Measurements from ENCODE around the gene FAM83G. TPM values are rescaled to one million over a fixed set of nuclear protein-coding genes. Genes with fewer than 3 reads are reported as not detected.

Gene FAM83G
- total RNA-seq, 1 donor from 2014 or later: 8.2 TPM

DNA sequence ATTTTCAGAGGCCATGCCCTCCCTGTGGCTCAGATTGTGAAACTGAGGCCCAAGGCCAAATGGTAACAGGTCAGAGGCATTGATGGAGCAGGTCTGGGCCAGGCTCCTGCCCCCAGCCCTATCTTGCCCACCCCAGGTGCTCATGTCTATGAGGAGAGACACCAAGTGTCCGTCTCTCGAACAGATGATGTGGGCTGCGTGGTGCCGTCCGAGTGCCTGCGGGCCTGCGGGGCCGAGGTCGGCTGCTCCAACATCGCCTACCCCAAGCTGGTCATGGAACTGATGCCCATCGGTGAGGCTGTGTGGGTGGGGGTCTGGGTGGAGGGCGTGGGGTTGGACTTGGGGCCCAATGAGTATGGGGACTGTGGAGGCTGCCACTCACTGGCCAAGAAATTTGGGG, 8.7 kb upstream of the FAM83G start:
- Mint-ChIP-seq H3K27me3 (ENCODE audit: low read depth) (no peaks in the 10 kb centered on the region), H3K4me1 (ENCODE audit: low read depth) (no peaks in the 10 kb centered on the region), H3K36me3 (ENCODE audit: low read depth) (no peaks in the 10 kb centered on the region), H3K4me3 (ENCODE audit: unreplicated experiment) (no peak overlapping the region), H3K27ac (ENCODE audit: unreplicated experiment) (no peak overlapping the region), H3K9me3 (ENCODE audit: low read depth) (no peaks in the 10 kb centered on the region)
- TF ChIP-seq, protein P1, sequence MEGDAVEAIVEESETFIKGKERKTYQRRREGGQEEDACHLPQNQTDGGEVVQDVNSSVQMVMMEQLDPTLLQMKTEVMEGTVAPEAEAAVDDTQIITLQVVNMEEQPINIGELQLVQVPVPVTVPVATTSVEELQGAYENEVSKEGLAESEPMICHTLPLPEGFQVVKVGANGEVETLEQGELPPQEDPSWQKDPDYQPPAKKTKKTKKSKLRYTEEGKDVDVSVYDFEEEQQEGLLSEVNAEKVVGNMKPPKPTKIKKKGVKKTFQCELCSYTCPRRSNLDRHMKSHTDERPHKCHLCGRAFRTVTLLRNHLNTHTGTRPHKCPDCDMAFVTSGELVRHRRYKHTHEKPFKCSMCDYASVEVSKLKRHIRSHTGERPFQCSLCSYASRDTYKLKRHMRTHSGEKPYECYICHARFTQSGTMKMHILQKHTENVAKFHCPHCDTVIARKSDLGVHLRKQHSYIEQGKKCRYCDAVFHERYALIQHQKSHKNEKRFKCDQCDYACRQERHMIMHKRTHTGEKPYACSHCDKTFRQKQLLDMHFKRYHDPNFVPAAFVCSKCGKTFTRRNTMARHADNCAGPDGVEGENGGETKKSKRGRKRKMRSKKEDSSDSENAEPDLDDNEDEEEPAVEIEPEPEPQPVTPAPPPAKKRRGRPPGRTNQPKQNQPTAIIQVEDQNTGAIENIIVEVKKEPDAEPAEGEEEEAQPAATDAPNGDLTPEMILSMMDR (IDR thresholded peaks at IDR 0.05): no peak
- DNase-seq (ENCODE audit: low spot score): peak; percentile 55

DNA sequence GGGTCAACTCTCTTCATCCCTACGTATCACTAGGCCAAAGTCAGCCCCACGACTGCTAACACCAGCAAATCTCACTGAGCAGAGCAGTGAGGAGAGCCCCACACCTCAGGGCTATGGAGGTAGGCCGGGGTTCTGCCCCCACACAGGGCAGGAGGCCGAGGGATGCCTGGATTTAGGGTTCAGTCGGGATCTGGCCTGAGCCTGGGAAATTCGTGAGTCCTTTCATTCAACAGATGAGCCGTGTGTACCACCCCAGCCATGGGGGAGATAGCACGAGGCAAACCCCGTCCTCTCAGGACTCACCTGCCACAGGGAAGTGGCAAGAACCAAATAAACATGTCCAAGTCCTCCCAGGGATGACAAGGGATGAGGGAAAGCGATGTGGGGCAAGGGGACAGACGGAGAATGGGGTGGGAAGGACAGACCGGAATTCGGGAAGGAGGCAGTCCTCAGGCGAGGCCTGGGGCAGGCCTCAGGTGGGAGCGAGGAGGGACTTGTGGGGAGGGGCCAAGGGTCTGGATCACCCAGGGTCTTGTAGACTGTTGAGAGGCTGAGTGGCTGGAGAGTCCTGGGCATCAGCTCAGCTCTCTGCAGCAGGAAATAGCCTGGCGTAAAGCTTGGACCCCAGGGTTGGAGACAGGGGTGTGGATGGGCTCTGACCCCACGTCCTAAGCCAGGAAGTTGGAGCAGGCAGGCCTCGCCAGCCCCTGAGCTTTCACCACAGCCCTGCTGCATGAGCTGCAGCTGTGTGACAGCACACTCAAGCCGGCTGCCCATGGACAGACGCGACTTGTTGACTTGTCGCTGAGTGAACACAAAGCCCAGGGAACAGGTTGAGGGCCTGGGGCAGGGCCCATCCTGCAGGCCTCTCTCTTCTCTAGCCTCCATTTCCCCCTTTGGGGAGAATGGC, 7.9 kb upstream of the FAM83G start:
- DNase-seq (ENCODE audit: low spot score): peak; percentile 82
- TF ChIP-seq, protein P1 (IDR thresholded peaks at IDR 0.05): no peak
- no peak overlapping the region for H3K27ac Mint-ChIP-seq (ENCODE audit: unreplicated experiment)

DNA sequence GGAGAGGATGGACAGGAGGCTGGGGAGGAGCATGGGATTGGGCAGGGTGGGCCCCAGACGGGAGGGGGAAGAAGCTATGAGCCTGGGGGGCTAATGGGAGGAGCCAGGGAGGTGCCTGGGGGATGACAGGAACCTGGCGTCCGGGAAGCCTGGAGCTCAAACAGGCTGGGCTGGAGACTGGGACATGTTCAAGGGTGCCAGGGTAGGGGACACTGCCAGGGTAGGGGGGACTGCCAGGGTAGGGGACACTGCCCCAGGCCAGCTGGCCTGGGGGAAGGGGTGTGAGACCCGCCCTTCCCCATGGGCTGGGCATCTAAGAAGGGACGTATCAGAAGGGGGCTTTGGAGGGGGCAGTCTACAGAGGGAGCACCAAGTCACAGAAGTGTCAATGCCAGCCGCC, 7.0 kb upstream of the FAM83G start:
- Mint-ChIP-seq H3K4me1 (ENCODE audit: low read depth) (no peaks in the 10 kb centered on the region), H3K4me3 (ENCODE audit: unreplicated experiment) (no peak overlapping the region), H3K9me3 (ENCODE audit: low read depth) (peaks cover 1% of the 10 kb centered on the region), H3K27ac (ENCODE audit: unreplicated experiment) (no peak overlapping the region), H3K36me3 (ENCODE audit: low read depth) (no peaks in the 10 kb centered on the region), H3K27me3 (ENCODE audit: low read depth) (no peaks in the 10 kb centered on the region)
- peak; percentile 67 for DNase-seq (ENCODE audit: low spot score)
- TF ChIP-seq, protein P1 (IDR thresholded peaks at IDR 0.05): no peak

More for the DNA sequence above, 7.9 kb upstream of the FAM83G start:
- Mint-ChIP-seq H3K4me1 (ENCODE audit: low read depth) (no peaks in the 10 kb centered on the region), H3K4me3 (ENCODE audit: unreplicated experiment) (no peak overlapping the region), H3K9me3 (ENCODE audit: low read depth) (no peaks in the 10 kb centered on the region), H3K27me3 (ENCODE audit: low read depth) (no peaks in the 10 kb centered on the region), H3K36me3 (ENCODE audit: low read depth) (no peaks in the 10 kb centered on the region)

DNA sequence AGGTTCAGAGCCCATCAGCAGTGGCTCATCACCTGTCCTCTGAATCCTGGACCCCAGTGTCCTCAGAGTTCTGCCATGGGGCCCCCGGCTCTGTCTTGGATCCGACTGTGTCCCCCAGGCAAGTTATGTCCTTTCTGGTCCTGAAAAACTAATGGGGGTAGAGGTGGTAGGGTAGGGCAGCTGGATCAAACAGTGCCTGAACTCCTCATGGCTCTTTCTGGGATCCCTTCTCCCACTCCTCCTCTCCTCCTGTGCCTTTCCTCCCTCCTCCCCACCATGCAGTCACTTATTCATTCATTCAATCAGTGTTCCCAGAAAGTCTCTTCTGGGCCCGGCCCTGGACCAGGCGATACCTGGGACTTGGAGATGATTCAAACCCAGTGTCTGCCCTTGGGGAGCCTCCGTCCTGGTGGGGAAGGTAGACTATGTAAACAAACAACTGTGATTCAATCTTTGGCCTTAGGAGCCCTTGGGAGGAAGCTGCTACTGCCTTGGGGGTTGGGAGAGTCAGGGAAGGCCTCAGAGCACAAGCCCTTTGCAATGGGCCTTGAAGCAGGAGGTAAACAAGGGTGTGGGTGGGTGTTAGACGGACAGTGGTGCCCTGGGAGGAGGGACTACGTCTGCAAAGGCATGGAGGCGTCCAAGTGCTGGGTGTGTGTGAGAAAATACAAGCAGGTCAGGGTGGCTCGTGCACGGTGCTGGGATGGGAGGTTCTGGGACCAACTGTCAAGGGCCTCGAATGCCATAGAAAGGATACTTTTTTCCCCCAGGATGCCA, 6.4 kb upstream of the FAM83G start:
- Mint-ChIP-seq H3K36me3 (ENCODE audit: low read depth) (no peaks in the 10 kb centered on the region), H3K27me3 (ENCODE audit: low read depth) (no peaks in the 10 kb centered on the region), H3K9me3 (ENCODE audit: low read depth) (peaks cover 4% of the 10 kb centered on the region), H3K4me1 (ENCODE audit: low read depth) (no peaks in the 10 kb centered on the region), H3K27ac (ENCODE audit: unreplicated experiment) (no peak overlapping the region), H3K4me3 (ENCODE audit: unreplicated experiment) (no peak overlapping the region)
- DNase-seq (ENCODE audit: low spot score): peak; percentile 55
- TF ChIP-seq, protein P1 (IDR thresholded peaks at IDR 0.05): no peak

DNA sequence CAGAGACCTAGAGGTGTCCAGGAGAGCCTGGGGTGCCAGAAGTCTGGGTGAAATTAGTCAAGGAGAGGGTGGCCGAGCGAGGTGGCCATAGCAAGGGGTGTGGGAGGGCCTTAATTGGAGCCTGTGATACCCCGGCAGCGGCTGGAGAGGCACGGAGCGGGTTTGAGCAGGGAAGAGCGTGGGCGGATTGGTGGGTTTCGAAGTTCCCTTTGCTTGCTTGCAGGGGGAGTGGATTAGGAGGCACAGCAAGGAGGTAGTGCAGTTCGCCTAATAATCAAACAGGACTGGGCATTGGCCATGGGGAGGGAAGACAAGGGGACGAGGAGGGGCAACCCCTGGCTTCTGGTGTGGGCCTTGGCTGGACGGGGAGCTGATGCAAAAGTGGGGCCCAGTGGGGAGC, 5.4 kb upstream of the FAM83G start:
- Mint-ChIP-seq H3K27me3 (ENCODE audit: low read depth) (no peaks in the 10 kb centered on the region), H3K4me1 (ENCODE audit: low read depth) (no peaks in the 10 kb centered on the region), H3K9me3 (ENCODE audit: low read depth) (peaks cover 4% of the 10 kb centered on the region), H3K4me3 (ENCODE audit: unreplicated experiment) (no peak overlapping the region), H3K36me3 (ENCODE audit: low read depth) (no peaks in the 10 kb centered on the region), H3K27ac (ENCODE audit: unreplicated experiment) (no peak overlapping the region)
- TF ChIP-seq, protein P1 (IDR thresholded peaks at IDR 0.05): no peak
- peak; percentile 55 for DNase-seq (ENCODE audit: low spot score)

Measured in chondrocyte (in vitro differentiated cells).